GM18907 (cell line): ENCODE results near the gene TSC22D1.

Experiments used
- ATAC-seq: cut with Tn5 transposase; IDR thresholded peaks from one replicate; pipeline ENCODE4 v1.9.1; 2021; ENCODE audit warnings: mild to moderate bottlenecking, moderate library complexity; ENCODE audit not compliant: unreplicated experiment

TSC22D1 gene

DNA sequence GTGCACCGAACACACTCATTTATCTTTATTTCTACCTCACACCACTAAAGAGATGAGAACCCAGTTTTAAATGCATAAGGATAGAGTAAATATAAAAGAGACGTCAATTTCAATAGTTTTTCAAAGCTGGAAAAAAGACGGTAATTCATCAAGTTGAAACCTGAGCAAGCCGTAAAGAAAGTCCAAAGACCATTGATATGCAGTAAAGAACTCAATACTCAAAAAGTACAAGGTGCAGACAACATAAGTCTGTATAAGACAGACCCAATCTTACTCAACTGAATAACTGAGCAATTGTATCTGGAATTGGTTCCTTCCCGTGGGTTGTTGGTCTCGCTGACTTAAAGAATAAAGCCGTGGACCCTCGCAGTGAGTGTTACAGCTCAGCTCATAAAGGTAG, 120.4 kb downstream of the TSC22D1 start:
- no peak for ATAC-seq

DNA sequence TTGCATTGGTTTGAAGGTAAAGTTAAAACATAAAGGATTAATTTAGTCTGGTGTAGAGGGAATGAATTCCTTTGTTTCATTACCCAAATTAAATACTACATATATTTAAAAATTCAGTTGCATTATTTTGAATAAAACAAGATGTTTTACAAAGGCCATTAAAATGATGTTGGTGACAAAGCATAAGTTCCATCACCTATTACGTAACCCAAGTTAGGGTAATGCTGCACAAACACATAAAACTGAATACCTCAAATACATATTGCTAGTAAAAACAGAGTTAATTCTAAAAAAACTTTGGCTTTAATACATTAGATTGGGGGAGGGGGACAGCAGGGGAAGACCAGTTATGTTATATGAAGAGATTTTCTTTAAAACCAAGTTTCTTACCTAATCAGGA, 122.2 kb downstream of the TSC22D1 start:
- no peak for ATAC-seq

DNA sequence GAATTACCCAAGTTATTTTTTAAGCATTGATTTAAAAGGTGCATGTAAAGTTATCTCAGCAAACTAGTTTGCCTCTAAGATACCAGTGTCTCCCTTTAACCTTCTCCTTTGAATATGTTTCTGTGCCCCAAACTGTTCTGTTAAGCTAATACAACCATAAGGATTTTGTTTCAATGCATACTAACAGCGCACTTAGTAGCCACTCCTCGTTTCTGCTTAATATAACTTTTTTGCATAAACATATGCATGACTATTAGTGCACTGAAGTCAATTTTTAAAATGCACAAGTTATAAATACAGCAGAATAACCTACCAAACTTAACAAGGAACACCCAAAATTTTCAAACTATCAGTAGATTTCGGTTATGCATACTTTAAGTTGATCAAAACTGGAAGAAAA, 123.1 kb downstream of the TSC22D1 start:
- ATAC-seq: no peak

DNA sequence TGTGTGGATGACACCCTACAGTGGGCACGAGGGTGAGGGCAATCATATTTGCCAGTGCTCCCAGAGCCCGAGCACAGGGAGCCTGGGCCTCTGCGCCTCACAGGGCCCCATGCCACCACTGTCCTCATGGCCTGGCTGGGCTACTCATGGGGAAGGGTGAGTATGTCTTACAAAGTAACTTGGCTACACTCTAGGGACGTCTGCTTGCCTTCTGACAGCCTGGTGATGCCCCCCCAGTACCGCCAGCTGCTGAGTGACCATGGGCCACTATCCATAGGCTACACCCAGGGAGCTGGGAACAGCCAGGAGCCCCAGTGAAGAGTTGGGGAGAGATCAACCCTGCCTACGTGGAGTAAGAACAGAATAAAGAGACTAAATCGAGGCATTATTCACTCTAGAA, 123.7 kb downstream of the TSC22D1 start:
- ATAC-seq: no peak

DNA sequence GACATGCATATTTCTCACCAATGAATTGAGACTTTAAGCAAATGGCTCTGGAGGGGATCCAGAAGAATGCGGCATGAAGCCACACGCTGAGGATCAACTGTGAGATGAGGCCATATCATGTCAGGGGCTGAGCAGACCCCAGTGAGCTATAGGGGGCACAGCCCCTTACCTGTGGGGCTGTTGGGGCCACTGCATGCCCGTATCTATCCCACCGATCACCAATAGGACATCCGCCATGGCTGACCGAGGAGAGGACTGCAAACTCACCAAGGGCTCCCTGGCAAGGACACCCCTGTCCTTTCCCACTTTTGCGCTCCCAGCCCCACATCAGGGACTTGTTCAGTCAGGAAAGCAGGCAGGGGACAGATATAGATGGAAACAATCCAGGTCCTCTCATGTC, 124.5 kb downstream of the TSC22D1 start:
- ATAC-seq: no peak

DNA sequence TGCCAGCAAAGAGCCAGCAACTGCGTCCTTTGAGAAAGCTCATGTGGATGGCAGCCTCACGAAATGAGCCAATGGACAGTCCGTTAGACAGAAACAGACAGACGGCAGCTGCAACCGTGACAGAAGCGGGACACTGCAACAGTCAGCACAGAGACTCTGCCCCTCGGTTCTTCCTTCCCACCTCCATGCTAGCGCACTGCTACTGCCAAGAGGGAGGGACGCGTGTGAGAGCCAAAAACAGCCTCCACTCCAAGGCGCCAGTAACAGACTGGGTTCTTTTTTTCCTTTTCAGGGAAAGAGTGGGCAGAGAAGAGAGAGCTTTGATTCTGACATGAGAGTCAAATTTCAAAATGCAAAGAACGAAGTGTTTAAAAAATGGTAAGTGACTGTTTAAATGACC, 125.0 kb downstream of the TSC22D1 start:
- no peak for ATAC-seq

DNA sequence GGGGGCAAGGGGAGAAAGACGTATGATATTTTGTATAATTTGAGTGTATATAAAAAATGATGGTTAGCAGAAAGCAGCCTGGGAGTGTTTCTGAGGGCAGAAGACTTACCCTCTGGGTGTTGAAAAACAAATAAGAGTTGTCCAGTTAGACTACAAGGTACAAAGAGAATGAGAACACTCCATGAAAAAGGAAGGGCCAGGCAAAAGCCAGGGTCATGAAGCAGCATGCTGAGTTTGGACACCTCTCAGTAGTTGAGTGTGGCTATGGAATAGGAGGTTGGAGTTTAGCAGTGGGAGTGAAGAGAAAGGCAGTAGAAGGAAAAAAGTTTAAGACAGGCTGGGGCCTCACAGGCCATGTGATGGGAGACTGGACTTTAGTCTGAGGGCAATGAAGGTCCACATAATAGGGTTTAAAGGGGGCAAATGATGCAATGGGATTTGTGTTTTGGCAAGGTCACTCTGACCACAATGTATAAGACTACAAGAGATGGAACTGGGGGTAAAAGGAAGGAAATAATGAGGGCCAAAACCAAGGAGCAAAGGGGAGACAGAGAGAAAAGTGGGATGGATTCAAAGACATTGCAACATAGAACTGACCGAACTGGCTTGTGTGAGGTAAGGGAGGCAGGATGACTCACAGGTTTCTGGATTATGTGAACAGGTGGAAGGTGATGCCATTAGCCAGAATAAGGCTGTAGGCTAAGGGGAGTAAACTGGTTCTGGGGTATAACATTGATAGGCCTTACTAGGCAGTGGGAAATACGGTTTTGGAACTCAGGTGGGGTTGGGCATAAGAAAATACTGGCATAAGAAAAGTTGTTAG, 125.9 kb downstream of the TSC22D1 start:
- ATAC-seq: no peak

DNA sequence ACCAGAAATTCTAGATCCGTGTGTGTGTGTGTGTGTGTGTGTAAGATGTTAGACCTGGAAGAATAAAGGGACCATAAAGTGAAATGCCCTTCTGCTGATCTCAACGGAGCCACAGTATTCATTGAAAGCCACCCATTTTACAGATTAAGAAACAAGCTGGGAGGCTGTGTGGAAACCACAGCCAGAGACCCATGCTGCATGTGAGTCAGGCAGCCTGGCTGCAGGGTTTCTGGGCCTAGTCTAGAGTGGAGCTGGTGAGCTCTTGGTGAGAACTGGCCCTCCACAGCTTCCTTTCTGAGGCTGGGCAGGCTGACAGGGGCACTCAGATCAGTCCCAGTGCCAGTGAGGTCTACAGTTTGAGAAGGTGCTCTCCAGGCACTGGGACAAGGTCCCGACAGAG, 127.3 kb downstream of the TSC22D1 start:
- ATAC-seq: no peak

DNA sequence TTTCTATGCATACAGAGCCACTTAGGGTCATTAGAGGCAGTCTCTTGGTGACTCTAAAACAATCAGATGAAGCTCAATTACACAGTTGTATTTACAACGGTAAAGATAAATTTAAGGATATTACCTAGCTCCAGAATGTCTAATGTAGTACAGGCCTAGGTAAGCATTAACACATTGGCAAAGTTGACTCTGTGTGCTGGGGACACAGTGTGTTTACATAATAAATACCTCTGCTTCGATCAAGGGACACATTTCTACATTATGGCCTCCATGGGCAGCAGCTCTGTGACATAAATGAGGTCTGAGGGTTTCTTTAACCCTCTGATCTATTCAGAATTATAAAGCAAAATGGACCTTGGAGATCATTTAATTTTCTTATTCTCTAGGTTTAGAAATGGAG, 127.8 kb downstream of the TSC22D1 start:
- no peak for ATAC-seq

DNA sequence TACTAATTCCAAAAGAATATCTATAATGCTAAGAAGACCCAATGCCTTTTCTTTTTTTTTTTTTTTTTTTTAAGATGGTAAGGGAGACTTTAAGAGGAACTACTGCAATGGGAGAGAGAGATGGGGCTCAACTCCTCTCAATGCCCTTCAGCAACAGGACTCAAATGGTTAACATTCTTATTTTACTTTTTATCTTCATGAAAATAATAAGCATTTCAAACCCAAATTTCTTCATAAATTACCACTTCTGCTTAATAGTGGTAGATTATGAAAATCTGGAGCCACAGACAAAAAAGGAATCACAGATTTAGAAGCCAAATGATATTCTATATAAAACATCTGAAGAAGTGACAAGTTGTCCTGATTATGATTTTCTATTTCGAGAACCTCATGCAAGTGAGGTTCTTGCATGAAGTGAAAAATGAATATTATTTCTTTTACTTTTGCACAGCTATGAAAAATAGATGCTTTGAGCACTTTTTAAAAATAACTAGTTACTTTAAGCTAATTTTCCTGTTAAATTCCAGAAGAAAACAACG, 128.3 kb downstream of the TSC22D1 start:
- ATAC-seq: no peak

DNA sequence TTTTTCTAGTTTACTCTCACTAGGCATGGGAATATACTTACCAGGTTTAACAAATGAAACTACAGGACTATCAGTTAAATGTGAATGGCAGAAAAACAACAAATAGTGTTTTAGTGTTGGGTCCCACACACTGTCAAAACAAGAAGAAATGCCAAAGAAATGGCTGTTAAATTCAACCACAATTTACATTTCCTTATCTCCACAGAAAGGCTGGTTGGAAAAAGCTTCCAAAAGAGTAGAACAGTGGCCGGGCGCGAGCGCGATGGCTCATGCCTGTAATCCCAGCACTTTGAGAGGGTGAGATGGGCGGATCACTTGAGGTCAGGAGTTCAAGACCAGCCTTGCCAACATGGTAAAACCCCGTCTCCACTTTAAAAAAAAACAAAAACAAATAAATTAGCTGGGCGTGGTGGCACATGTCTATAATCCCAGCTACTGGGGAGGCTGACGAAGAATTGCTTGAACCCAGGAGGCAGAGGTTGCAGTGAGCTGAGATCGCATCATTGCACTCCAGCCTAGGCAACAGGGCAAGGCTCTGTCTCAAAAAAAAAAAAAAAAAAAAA, 136.0 kb downstream of the TSC22D1 start:
- no peak for ATAC-seq

DNA sequence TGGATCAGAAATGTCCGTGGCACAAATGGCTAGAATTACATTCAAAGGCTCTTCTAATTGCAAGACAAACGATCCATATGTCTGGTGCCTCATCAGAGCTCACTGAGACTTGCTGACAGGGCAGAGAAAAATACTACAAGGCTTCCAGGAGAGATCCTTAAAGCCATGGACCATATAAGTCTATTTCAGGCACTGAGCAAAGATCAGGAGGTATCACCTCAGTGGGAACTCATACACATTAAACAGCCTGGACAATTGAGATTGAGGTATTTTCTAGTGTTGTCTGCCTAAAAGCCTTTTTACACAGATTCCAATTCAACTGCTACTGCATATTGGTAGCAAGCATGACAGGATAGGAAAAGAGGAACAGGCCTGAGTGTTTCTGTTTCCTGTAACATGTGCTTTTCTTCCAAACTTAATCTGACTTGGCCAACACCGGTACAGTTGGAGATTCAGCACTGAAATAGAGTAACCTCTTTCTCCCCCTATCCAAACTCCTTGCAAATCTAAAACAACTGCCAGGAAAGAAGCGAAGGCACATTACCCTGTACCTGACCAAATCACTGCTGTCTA, 136.6 kb downstream of the TSC22D1 start:
- ATAC-seq: no peak

DNA sequence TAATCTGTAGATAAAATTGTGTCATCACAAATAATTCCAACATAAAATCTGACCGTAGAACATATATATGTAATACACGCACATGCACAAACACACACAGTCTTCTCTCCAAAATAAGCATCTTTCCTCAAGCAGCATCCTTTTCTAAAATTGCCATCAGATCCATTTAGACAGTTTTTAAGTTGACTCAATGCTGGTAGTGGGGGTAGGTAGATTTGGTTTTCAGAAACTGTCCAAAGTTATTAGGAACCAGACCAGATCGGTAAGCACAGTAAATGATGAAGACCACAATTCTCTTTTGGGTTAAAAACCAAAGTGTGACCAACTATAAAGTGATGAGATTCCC, 137.9 kb downstream of the TSC22D1 start:
- ATAC-seq: no peak

DNA sequence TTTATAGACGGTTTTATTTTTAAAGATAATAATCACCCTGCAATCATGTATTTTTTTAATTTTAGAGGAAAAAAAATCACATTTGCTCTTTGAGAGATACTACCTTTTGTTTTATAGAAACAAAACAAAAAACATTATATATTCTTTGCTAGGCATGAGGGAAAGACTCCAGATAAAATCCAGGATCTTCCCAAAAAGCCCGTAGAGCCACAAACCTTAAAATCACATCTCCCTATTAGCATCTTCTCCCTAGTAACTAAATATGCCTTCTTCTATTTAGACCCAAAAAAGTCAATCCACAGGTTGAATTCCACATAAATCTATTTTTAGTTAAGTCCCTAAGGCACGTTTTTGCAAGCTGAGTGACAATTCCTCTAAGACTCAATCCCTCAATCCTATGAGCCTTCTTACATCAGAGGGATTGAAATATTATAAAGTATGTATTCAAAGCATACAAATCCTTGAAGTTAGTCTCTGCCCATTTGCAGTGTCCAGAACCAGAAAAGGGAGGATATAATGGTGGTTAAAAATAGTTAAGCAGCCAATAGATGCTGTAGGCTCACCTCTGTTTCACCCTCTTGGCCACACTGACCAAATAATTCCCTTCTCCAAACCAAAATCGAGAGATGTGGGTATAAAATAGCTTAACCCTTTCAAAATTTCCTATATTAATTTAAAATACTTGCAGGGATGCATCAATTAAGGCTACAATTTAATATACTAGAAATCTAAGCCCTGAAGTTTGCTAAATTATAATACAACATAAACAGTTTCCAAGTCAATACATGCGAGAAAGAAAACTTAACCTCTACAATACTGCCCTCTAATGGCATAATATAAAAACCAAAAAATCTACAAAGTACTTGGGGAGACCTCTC, 138.5 kb downstream of the TSC22D1 start:
- ATAC-seq: no peak

DNA sequence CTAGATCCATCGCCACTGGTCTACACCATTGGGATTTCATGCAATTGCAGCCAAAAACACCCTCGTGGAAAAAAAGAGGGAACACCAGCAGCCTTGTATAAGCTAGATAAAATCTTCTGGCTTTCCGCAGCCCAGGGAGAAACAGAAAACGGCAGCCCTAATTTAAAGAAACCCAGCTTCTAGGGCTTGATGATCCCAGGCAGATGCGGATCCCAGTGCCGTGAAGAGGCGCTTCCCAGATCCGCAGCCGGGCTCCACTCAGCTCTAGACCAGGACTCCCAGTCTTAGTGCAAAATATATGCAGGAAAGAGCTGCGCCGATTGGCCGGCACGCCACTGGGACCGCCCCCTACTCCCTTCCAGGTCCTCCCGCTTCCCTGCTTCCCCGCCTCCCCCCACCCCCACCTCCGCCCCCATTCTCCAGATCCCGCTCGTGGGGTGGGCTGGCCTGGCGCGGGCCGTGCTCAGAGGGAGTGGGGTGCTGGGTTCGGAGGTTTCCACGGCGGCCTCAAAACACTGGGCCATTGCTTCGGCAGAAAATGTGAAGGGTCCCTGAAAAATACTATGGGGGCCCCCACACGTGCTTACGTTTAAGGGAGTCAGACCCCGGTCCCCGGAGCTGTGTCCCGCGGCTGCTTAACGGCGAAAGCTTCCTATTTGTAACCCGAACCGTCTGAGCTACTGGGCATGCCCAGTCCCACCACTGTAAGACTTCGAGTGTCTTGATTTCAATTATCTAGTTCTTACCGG, 139.4 kb downstream of the TSC22D1 start:
- no peak for ATAC-seq

DNA sequence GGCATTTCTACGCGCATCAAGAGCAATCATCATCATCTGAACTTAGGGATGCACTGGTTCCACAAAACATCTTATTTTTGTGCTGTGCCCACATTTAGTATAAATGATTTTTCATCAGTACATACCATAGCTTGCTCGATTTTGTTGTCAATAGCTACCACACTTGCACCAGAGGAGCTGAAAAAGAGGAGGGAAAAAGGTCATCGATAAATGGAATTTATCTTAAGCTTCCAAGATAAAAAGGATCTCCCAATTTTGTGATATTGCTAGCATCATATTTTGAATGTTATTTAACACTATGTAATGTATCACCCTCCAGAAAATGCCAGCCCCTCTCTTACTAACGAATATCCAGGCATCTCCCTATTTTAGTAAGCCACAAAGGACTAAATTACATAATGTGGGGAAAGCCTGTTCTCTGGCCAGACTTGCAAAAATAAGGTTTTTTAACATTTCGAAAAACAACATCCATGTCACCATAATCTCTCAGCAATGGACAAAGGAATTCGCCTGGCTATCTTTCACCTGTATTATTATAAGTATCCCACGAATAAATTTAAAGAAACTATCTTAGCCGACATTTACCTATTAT, 140.1 kb downstream of the TSC22D1 start:
- ATAC-seq: no peak

DNA sequence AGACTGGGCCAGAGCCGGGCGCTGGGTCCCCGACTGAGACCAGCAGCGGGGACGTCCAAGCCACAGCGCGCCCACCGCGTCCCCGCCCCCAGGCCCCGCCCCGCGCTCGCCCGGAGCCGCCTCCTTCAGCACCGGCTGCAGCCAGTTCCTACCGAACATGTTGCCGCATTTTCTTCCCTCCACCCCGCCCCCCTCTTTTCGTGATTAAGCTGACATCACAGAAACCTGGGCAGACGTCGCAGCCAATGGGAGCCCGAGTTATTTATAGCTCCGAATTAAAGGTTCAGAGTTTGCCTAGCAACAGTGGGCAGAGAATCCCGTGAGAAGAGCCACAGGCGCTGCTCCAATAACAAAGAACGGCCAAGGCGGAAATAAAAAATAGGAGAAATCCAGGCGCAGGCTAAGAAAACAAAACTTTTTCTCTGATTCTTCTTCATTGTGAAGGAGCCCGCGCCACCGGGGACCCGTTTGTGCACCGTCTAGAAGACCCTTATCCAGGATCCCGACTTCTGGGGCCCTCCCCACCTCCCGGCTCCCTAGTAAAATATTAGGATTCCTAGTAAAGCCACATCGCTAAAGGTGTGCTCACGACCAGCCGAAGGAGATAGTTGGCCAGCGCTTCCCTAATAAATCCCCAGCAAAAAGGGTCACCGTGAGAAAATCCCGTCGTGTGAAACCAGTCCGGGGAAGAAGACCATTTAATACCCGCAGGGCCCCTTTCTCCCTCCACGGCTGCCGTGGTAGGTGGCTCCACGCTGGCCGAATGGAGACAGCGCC, 140.8 kb downstream of the TSC22D1 start:
- peak; percentile 64 for ATAC-seq

DNA sequence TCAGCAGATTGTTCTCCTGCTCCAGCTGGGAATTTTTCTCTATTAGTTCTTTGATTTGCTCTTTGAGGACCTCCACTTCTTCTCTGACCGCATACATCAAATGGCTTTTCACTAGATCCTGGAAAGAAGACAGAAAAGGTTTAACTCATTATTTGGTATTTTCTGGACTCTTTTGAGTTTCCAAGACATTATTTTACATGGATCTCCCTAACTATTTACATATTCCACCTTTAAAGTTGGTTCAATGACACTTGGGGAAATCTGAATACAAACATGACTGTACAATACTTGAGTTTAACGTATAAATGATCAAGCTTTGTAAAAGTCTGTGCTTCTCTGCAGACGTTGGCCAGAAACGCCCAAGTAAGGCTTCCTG, 141.4 kb downstream of the TSC22D1 start:
- ATAC-seq: no peak
